HEK293 (cell line): Measurements from ENCODE around the gene RTTN.

ENCODE experiments used
- CTCF ChIA-PET: fragments of 350-600 bp; formaldehyde crosslinking; extraction: SDS; loops from one replicate; lab custom pipeline; 2021; ENCODE audit warnings: antibody characterized with exemption; lab: Yijun Ruan, JAX
- POLR2A ChIA-PET: fragments of 300-600 bp; formaldehyde crosslinking; extraction: SDS; loops from one replicate; lab custom pipeline; 2020; ENCODE audit warnings: antibody characterized with exemption, inconsistent platforms; lab: Yijun Ruan, JAX
- H3K27ac ChIP-seq: fragments of 200-500 bp; sonication (Bioruptor generic); 2 replicates; pipeline ENCODE4 v1.5.1; 2014; ENCODE audit warnings: low read depth, low read length, control low read depth, inconsistent platforms; ENCODE audit errors: extremely low read depth
- H3K36me3 ChIP-seq, 2 experiments: fragments of 200-500 bp in 1 of 2; sonication (Bioruptor generic) in 1 of 2; 1 replicate in 1 of 2; 2 replicates in 1 of 2; pipeline ENCODE4 v1.5.1; 2014 to 2017; ENCODE audit warnings: inconsistent platforms in 2 of 2, low read length in 2 of 2; ENCODE audit not compliant: control insufficient read depth in 2 of 2, insufficient read depth in 1 of 2
- H3K4me1 ChIP-seq: fragments of 200-500 bp; sonication (Bioruptor generic); 2 replicates; pipeline ENCODE4 v1.5.1; 2014; ENCODE audit warnings: mild to moderate bottlenecking, low read length, inconsistent platforms; ENCODE audit not compliant: control insufficient read depth, insufficient read depth
- H3K4me3 ChIP-seq: 2 replicates; pipeline ENCODE4 v1.5.1; 2011; ENCODE audit warnings: low read depth, mild to moderate bottlenecking, control low read depth, low read length, moderate library complexity
- H3K9me3 ChIP-seq: fragments of 200-500 bp; sonication (Bioruptor generic); 2 replicates; pipeline ENCODE4 v1.5.1; 2014; ENCODE audit warnings: low read depth, low read length, inconsistent platforms; ENCODE audit not compliant: control insufficient read depth, insufficient read depth
- FEZF1 ChIP-seq: fragments of 450-650 bp; formaldehyde crosslinking; IDR thresholded peaks from 2 replicates; pipeline ENCODE4 v1.5.1; 2016; ENCODE audit warnings: missing biosample characterization, missing genetic modification characterization
- HOXA7 ChIP-seq: sonication (generic); formaldehyde crosslinking; IDR thresholded peaks from 2 replicates; pipeline ENCODE4 v1.8.1; 2022; ENCODE audit warnings: missing genetic modification reagents, borderline replicate concordance
- HOXC10 ChIP-seq: sonication (generic); formaldehyde crosslinking; IDR thresholded peaks from 2 replicates; pipeline ENCODE4 v1.8.1; 2023; ENCODE audit warnings: mild to moderate bottlenecking, missing genetic modification reagents
- KLF1 ChIP-seq: fragments of 450-650 bp; formaldehyde crosslinking; IDR thresholded peaks from 2 replicates; pipeline ENCODE4 v1.5.1; 2016; ENCODE audit warnings: missing biosample characterization, missing genetic modification characterization
- OVOL3 ChIP-seq: fragments of 450-650 bp; formaldehyde crosslinking; IDR thresholded peaks from 2 replicates; pipeline ENCODE4 v1.5.1; 2016; ENCODE audit warnings: missing biosample characterization, missing genetic modification characterization
- PRDM1 ChIP-seq: fragments of 450-650 bp; formaldehyde crosslinking; IDR thresholded peaks from 2 replicates; pipeline ENCODE4; 2016; ENCODE audit warnings: missing biosample characterization, missing genetic modification characterization
- SP3 ChIP-seq: fragments of 450-650 bp; formaldehyde crosslinking; IDR thresholded peaks from 2 replicates; pipeline ENCODE4 v1.5.1; 2016; ENCODE audit warnings: missing biosample characterization, missing genetic modification characterization
- ZFP37 ChIP-seq: fragments of 450-650 bp; formaldehyde crosslinking; IDR thresholded peaks from 2 replicates; pipeline ENCODE4 v1.5.1; 2016; ENCODE audit warnings: missing biosample characterization, missing genetic modification characterization
- ZNF112 ChIP-seq: fragments of 450-650 bp; formaldehyde crosslinking; IDR thresholded peaks from 2 replicates; pipeline ENCODE4 v1.5.0; 2017; ENCODE audit warnings: missing biosample characterization, missing genetic modification characterization
- ZNF146 ChIP-seq: fragments of 450-650 bp; formaldehyde crosslinking; IDR thresholded peaks from 2 replicates; pipeline ENCODE4 v1.5.1; 2016; ENCODE audit warnings: missing biosample characterization, missing genetic modification characterization
- ZNF16 ChIP-seq: fragments of 450-650 bp; formaldehyde crosslinking; IDR thresholded peaks from 2 replicates; pipeline ENCODE4 v1.5.1; 2016; ENCODE audit warnings: low read depth, missing biosample characterization, missing genetic modification characterization
- ZNF175 ChIP-seq: fragments of 450-650 bp; formaldehyde crosslinking; IDR thresholded peaks from 2 replicates; pipeline ENCODE4 v1.5.1; 2016; ENCODE audit warnings: missing biosample characterization, missing genetic modification characterization
- ZNF248 ChIP-seq: fragments of 450-650 bp; formaldehyde crosslinking; IDR thresholded peaks from 2 replicates; pipeline ENCODE4 v1.5.1; 2017; ENCODE audit warnings: missing biosample characterization, missing genetic modification characterization
- ZNF48 ChIP-seq: fragments of 450-650 bp; formaldehyde crosslinking; IDR thresholded peaks from 2 replicates; pipeline ENCODE4 v1.5.1; 2016; ENCODE audit warnings: missing biosample characterization, missing genetic modification characterization
- ZNF514 ChIP-seq: fragments of 450-650 bp; formaldehyde crosslinking; IDR thresholded peaks from 2 replicates; pipeline ENCODE4 v1.5.1; 2016; ENCODE audit warnings: missing biosample characterization, missing genetic modification characterization
- ZNF529 ChIP-seq: fragments of 450-650 bp; formaldehyde crosslinking; IDR thresholded peaks from 2 replicates; pipeline ENCODE4 v1.5.1; 2017; ENCODE audit warnings: missing genetic modification characterization, missing biosample characterization; ENCODE audit not compliant: insufficient replicate concordance
- ZNF571 ChIP-seq: fragments of 450-650 bp; formaldehyde crosslinking; IDR thresholded peaks from 2 replicates; pipeline ENCODE4 v1.5.0; 2017; ENCODE audit warnings: missing biosample characterization, missing genetic modification characterization
- ZNF677 ChIP-seq: fragments of 450-650 bp; IDR thresholded peaks from 2 replicates; pipeline ENCODE4 v1.5.0; 2018; ENCODE audit warnings: missing biosample characterization, mild to moderate bottlenecking, missing genetic modification characterization, moderate library complexity
- ZNF76 ChIP-seq: fragments of 450-650 bp; formaldehyde crosslinking; IDR thresholded peaks from 2 replicates; pipeline ENCODE4; 2016; ENCODE audit warnings: low read depth, missing biosample characterization, missing genetic modification characterization, borderline replicate concordance
- TF ChIP-seq, protein P1 (sequence below): fragments of 450-650 bp; formaldehyde crosslinking; IDR thresholded peaks from 2 replicates; pipeline ENCODE4 v1.5.1; 2016; ENCODE audit warnings: missing biosample characterization, missing genetic modification characterization
- TF ChIP-seq, protein P2 (sequence below): fragments of 450-650 bp; formaldehyde crosslinking; IDR thresholded peaks from 2 replicates; pipeline ENCODE4 v1.5.1; 2017; ENCODE audit warnings: missing biosample characterization, mild to moderate bottlenecking, missing genetic modification characterization, moderate library complexity
- TF ChIP-seq, protein P3 (sequence below): fragments of 450-650 bp; formaldehyde crosslinking; conservative IDR thresholded peaks from 2 replicates; pipeline ENCODE4 v1.5.1; 2016; ENCODE audit warnings: low read depth, missing biosample characterization, missing genetic modification characterization

Gene RTTN

DNA sequence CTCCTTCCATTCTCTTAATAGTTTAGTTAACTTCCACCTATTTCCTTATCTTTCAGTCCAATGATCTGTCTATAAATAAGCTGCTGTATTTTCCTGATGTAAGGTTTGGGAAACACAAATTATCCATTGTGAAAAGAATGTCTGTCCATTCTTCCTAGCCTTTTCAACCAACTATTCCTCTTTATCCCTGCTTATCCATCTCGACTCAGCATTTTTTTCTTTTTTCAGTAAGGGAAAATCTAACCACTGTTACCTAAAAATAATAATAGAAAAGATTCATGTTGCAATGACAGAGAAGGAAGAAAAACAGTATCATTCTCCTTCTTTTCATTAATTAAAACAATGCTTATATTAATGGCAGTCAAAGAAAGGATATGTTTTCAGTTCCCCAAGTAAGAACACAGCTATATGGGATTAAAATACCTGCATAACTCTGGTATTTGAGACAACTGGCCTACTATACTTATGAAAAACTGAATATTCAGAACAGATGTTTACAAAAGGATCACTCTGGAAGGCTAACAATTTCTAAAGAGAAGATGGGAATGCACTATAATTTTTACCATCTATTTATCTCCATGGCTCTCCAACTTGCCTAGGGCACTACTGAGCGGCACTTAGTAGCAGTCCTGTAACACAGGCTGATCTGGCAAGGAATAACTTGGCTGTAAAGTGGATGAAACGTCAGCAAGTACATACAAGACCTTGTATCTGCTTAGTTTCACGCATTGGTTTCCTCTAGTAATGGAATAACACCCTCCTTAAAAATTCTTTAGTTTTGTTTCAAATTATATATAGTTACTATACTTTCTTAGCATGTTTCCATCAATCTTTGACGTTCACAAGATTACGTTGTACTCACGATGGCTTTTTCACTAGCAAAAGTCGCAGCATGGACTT lies 57.2 kb downstream of the RTTN start (continued):
- TF ChIP-seq, protein P1, sequence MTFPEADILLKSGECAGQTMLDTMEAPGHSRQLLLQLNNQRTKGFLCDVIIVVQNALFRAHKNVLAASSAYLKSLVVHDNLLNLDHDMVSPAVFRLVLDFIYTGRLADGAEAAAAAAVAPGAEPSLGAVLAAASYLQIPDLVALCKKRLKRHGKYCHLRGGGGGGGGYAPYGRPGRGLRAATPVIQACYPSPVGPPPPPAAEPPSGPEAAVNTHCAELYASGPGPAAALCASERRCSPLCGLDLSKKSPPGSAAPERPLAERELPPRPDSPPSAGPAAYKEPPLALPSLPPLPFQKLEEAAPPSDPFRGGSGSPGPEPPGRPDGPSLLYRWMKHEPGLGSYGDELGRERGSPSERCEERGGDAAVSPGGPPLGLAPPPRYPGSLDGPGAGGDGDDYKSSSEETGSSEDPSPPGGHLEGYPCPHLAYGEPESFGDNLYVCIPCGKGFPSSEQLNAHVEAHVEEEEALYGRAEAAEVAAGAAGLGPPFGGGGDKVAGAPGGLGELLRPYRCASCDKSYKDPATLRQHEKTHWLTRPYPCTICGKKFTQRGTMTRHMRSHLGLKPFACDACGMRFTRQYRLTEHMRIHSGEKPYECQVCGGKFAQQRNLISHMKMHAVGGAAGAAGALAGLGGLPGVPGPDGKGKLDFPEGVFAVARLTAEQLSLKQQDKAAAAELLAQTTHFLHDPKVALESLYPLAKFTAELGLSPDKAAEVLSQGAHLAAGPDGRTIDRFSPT, result no peak
- no peak for TF ChIP-seq ZNF248 (tag by site-specific recombination)

DNA sequence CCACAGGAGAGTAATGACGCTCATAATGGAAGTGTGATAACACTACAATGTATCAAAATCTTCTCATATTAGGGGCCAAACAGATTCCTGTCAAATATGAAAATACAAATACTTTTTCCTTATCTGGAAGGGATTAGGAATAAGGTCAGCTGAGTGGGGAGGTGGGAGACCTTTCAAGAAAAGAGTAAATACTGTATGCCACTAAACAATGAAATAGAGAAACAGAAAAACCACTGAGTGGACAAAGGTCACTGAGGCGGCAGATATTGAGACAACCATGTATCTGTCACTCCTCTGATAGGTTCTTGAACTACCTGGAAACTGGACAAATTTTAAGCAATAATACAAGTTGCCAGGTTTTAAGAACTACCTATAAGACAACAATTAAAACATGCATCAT lies 59.3 kb downstream of the RTTN start:
- Histone ChIP-seq H3K27ac (no peak overlapping the region), H3K36me3 (peaks cover 9 to 42% of the 10 kb centered on the region in 2 experiments), H3K4me1 (no peaks in the 10 kb centered on the region)
- CTCF ChIA-PET, result no interaction called here
- TF ChIP-seq ZNF677 (tag by site-specific recombination) (no peak), ZNF175 (tag by site-specific recombination) (no peak), FEZF1 (tag by site-specific recombination) (no peak), ZNF514 (no peak), ZNF571 (tag by site-specific recombination) (no peak), ZNF76 (no peak), HOXC10 (CRISPR knock-in tag) (no peak), SP3 (tag by site-specific recombination) (no peak), ZNF146 (tag by site-specific recombination) (no peak), KLF1 (no peak), ZNF48 (no peak), ZNF112 (tag by site-specific recombination) (no peak), HOXA7 (CRISPR knock-in tag) (no peak), PRDM1 (no peak), ZNF16 (tag by site-specific recombination) (no peak)
- TF ChIP-seq, protein P2, sequence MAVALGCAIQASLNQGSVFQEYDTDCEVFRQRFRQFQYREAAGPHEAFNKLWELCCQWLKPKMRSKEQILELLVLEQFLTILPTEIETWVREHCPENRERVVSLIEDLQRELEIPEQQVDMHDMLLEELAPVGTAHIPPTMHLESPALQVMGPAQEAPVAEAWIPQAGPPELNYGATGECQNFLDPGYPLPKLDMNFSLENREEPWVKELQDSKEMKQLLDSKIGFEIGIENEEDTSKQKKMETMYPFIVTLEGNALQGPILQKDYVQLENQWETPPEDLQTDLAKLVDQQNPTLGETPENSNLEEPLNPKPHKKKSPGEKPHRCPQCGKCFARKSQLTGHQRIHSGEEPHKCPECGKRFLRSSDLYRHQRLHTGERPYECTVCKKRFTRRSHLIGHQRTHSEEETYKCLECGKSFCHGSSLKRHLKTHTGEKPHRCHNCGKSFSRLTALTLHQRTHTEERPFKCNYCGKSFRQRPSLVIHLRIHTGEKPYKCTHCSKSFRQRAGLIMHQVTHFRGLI, result no peak
- TF ChIP-seq, all 188 proteins: peak for 0
- Histone ChIP-seq H3K4me3 (no peak overlapping the region), H3K9me3 (no peaks in the 10 kb centered on the region)
- POLR2A ChIA-PET, result no interaction called here

DNA sequence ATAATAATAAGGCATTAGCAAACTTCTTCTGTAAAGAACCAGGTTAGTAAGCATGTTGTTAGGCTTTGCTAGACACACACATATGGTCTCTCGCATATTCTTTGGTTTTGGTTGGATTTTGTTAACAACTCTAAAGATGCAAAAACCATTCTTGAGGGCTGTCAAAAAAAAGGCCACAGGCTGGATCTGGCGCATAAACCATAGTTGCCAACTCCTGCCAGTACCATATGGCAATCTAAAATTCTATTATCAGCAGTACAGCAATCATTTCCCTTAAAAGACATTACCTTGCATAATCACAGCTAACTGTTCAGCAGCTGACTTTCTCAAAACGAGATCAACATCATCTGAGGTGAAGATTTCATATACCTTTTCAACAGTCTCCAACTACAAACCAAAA lies 63.5 kb downstream of the RTTN start:
- ChIA-PET CTCF (interaction anchor here (1.2 kb wide), 1 partner anchor 53 kb away, joined by 4 read pairs; no protein-coding TSS in a partner anchor), POLR2A (no interaction called here)
- no peaks in the 10 kb centered on the region for H3K9me3 ChIP-seq
- no peak for TF ChIP-seq ZFP37 (tag by site-specific recombination)
- TF ChIP-seq, protein P3, sequence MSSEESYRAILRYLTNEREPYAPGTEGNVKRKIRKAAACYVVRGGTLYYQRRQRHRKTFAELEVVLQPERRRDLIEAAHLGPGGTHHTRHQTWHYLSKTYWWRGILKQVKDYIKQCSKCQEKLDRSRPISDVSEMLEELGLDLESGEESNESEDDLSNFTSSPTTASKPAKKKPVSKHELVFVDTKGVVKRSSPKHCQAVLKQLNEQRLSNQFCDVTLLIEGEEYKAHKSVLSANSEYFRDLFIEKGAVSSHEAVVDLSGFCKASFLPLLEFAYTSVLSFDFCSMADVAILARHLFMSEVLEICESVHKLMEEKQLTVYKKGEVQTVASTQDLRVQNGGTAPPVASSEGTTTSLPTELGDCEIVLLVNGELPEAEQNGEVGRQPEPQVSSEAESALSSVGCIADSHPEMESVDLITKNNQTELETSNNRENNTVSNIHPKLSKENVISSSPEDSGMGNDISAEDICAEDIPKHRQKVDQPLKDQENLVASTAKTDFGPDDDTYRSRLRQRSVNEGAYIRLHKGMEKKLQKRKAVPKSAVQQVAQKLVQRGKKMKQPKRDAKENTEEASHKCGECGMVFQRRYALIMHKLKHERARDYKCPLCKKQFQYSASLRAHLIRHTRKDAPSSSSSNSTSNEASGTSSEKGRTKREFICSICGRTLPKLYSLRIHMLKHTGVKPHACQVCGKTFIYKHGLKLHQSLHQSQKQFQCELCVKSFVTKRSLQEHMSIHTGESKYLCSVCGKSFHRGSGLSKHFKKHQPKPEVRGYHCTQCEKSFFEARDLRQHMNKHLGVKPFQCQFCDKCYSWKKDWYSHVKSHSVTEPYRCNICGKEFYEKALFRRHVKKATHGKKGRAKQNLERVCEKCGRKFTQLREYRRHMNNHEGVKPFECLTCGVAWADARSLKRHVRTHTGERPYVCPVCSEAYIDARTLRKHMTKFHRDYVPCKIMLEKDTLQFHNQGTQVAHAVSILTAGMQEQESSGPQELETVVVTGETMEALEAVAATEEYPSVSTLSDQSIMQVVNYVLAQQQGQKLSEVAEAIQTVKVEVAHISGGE, result no peak
- TF ChIP-seq OVOL3 (tag by site-specific recombination), result no peak
- TF ChIP-seq ZNF529, result no peak
- no peak overlapping the region for H3K27ac ChIP-seq
- H3K4me1 ChIP-seq, result no peaks in the 10 kb centered on the region
- no peak overlapping the region for H3K4me3 ChIP-seq
- H3K36me3 ChIP-seq, result peaks cover 6 to 18% of the 10 kb centered on the region in 2 experiments
